Astrocyte (in vitro differentiated cells and primary cell): ENCODE results near the gene FRMD4A. TPM values are rescaled to one million over a fixed set of nuclear protein-coding genes. Genes with fewer than 3 reads are reported as not detected.

Source experiments
- DNase-seq: peaks from one replicate; pipeline ENCODE4 v3.0.0-alpha.2; 2010; ENCODE audit warnings: low read depth
- FAIRE-seq: peaks from 2 replicates; lab custom pipeline; 2011; peaks lifted over from hg19 to GRCh38; lab: Jason Lieb, UNC
- H2AFZ ChIP-seq: 2 replicates; pipeline ENCODE4 v1.6.0; 2012; ENCODE audit warnings: low read depth, low read length, inconsistent platforms
- H3K27ac ChIP-seq: 2 replicates; pipeline ENCODE4 v1.5.1; 2011; ENCODE audit warnings: low read depth, low read length, inconsistent platforms
- H3K27me3 ChIP-seq: 2 replicates; pipeline ENCODE4 v1.6.0; 2011; ENCODE audit warnings: low read length, inconsistent platforms; ENCODE audit not compliant: insufficient read depth
- H3K36me3 ChIP-seq: 2 replicates; pipeline ENCODE4 v1.5.1; 2011; ENCODE audit warnings: low read length, inconsistent platforms; ENCODE audit not compliant: insufficient read depth
- H3K4me1 ChIP-seq: 2 replicates; pipeline ENCODE4 v1.5.1; 2011; ENCODE audit warnings: low read length, inconsistent platforms; ENCODE audit not compliant: insufficient read depth
- H3K4me2 ChIP-seq: 2 replicates; pipeline ENCODE4 v1.6.0; 2012; ENCODE audit warnings: low read length, inconsistent platforms
- H3K4me3 ChIP-seq: 2 replicates; pipeline ENCODE4 v1.5.1; 2011; ENCODE audit warnings: low read depth, mild to moderate bottlenecking, low read length, inconsistent platforms; ENCODE audit not compliant: insufficient read depth
- H3K79me2 ChIP-seq: 2 replicates; pipeline ENCODE4 v1.6.0; 2012; ENCODE audit warnings: mild to moderate bottlenecking, low read length, inconsistent platforms; ENCODE audit not compliant: insufficient read depth
- H3K9ac ChIP-seq: 2 replicates; pipeline ENCODE4 v1.6.0; 2012; ENCODE audit warnings: mild to moderate bottlenecking, low read length, inconsistent platforms
- H3K9me3 ChIP-seq: 2 replicates; pipeline ENCODE4 v1.5.1; 2012; ENCODE audit warnings: low read depth, mild to moderate bottlenecking, low read length, inconsistent platforms; ENCODE audit not compliant: insufficient read depth
- H4K20me1 ChIP-seq: 2 replicates; pipeline ENCODE4 v1.6.0; 2012; ENCODE audit warnings: low read length, inconsistent platforms; ENCODE audit not compliant: insufficient read depth
- H3K27ac Mint-ChIP-seq: one replicate; pipeline ENCODE4 v1.8.0; 2021; ENCODE audit warnings: mild to moderate bottlenecking, mixed read lengths; ENCODE audit not compliant: unreplicated experiment
- H3K27me3 Mint-ChIP-seq: one replicate; pipeline ENCODE4 v1.8.0; 2021; ENCODE audit warnings: low read depth, mixed read lengths; ENCODE audit not compliant: unreplicated experiment
- H3K36me3 Mint-ChIP-seq: one replicate; pipeline ENCODE4 v1.8.0; 2021; ENCODE audit warnings: low read depth, mixed read lengths; ENCODE audit not compliant: unreplicated experiment
- H3K4me1 Mint-ChIP-seq: one replicate; pipeline ENCODE4 v1.8.0; 2021; ENCODE audit warnings: low read depth, mixed read lengths; ENCODE audit not compliant: unreplicated experiment
- H3K4me3 Mint-ChIP-seq: one replicate; pipeline ENCODE4 v1.8.0; 2021; ENCODE audit warnings: mild to moderate bottlenecking, moderate library complexity, mixed read lengths; ENCODE audit not compliant: unreplicated experiment
- H3K9me3 Mint-ChIP-seq: one replicate; pipeline ENCODE4 v1.8.0; 2021; ENCODE audit warnings: mild to moderate bottlenecking, mixed read lengths; ENCODE audit not compliant: unreplicated experiment
- EZH2 ChIP-seq: IDR thresholded peaks from 2 replicates; pipeline ENCODE4 v1.6.1; 2012; ENCODE audit warnings: mild to moderate bottlenecking, low read length, inconsistent platforms; ENCODE audit not compliant: insufficient read depth
- total RNA-seq: library from RNA; stranded (reverse); gene quantifications from 2 replicates; pipeline ENCODE4 v1.2.1, GENCODE V29; 2021
- TF ChIP-seq, protein P1 (sequence below): IDR thresholded peaks from 2 replicates; pipeline ENCODE4 v1.5.1; 2011; ENCODE audit warnings: low read depth, mild to moderate bottlenecking, inconsistent platforms, low read length, moderate library complexity; ENCODE audit not compliant: insufficient read depth

The FRMD4A gene
- total RNA-seq, 1 donor from 2014 or later, result 82.5 TPM

GRCh38 chr10:14349081-14349480 is 18.4 kb upstream of the FRMD4A start:
- Mint-ChIP-seq H3K36me3 (no peaks in the 10 kb centered on the region), H3K9me3 (no peaks in the 10 kb centered on the region), H3K4me3 (no peak overlapping the region), H3K27ac (no peak overlapping the region), H3K4me1 (peaks cover 3% of the 10 kb centered on the region), H3K27me3 (peaks cover 6% of the 10 kb centered on the region)
- Histone ChIP-seq H3K9me3 (no peaks in the 10 kb centered on the region), H3K4me2 (no peak overlapping the region), H4K20me1 (no peaks in the 10 kb centered on the region), H3K9ac (no peak overlapping the region), H3K4me1 (no peaks in the 10 kb centered on the region), H3K79me2 (no peaks in the 10 kb centered on the region), H3K27me3 (no peaks in the 10 kb centered on the region), H3K4me3 (no peak overlapping the region), H3K36me3 (no peaks in the 10 kb centered on the region), H3K27ac (no peak overlapping the region), H2AFZ (no peak overlapping the region)
- DNase-seq (no peak), FAIRE-seq (no peak)
- TF ChIP-seq, protein P1, sequence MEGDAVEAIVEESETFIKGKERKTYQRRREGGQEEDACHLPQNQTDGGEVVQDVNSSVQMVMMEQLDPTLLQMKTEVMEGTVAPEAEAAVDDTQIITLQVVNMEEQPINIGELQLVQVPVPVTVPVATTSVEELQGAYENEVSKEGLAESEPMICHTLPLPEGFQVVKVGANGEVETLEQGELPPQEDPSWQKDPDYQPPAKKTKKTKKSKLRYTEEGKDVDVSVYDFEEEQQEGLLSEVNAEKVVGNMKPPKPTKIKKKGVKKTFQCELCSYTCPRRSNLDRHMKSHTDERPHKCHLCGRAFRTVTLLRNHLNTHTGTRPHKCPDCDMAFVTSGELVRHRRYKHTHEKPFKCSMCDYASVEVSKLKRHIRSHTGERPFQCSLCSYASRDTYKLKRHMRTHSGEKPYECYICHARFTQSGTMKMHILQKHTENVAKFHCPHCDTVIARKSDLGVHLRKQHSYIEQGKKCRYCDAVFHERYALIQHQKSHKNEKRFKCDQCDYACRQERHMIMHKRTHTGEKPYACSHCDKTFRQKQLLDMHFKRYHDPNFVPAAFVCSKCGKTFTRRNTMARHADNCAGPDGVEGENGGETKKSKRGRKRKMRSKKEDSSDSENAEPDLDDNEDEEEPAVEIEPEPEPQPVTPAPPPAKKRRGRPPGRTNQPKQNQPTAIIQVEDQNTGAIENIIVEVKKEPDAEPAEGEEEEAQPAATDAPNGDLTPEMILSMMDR, result no peak
- TF ChIP-seq EZH2, result no peak

- H3K36me3 ChIP-seq, result no peaks in the 10 kb centered on the region
Observed at GRCh38 chr10:14345262-14345661, 14.5 kb upstream of the FRMD4A start.

More at GRCh38 chr10:14345262-14345661, 14.5 kb upstream of the FRMD4A start:
- H3K4me3 ChIP-seq, result no peak overlapping the region
- H3K4me1 ChIP-seq, result no peaks in the 10 kb centered on the region
- H3K4me2 ChIP-seq, result no peak overlapping the region
- FAIRE-seq (no peak), DNase-seq (no peak)
- no peaks in the 10 kb centered on the region for H3K79me2 ChIP-seq
- H3K9me3 ChIP-seq, result no peaks in the 10 kb centered on the region
- H3K36me3 Mint-ChIP-seq, result no peaks in the 10 kb centered on the region
- H3K4me1 Mint-ChIP-seq, result no peaks in the 10 kb centered on the region
- no peak overlapping the region for H2AFZ ChIP-seq
- H4K20me1 ChIP-seq, result no peaks in the 10 kb centered on the region
- TF ChIP-seq, protein P1, result no peak
- no peak for TF ChIP-seq EZH2
- no peak overlapping the region for H3K27ac ChIP-seq
- H3K9me3 Mint-ChIP-seq, result no peaks in the 10 kb centered on the region
- H3K9ac ChIP-seq, result no peak overlapping the region
- peaks cover 12% of the 10 kb centered on the region for H3K27me3 Mint-ChIP-seq
- no peak overlapping the region for H3K27ac Mint-ChIP-seq
- H3K27me3 ChIP-seq, result no peaks in the 10 kb centered on the region
- H3K4me3 Mint-ChIP-seq, result no peak overlapping the region
